GM13976 (cell line): ENCODE measurements around the gene MMP19.
"Not testable (repeated sequence)": the region's sequence is repeated elsewhere in the genome, so short reads cannot be mapped to it uniquely, and the experiment has no call there.

Source experiments
- DNase-seq: peaks from one replicate; pipeline ENCODE4 v3.0.0; 2012; ENCODE audit warnings: low spot score
- CTCF ChIP-seq: IDR thresholded peaks from 2 replicates; pipeline ENCODE4 v1.5.1; 2012; ENCODE audit warnings: borderline replicate concordance, mild to moderate bottlenecking; ENCODE audit not compliant: insufficient read depth; ENCODE audit errors: extremely low read depth, missing control alignments, control extremely low read depth
- in situ Hi-C: fragments of 300-500 bp; cut with MboI; formaldehyde crosslinking; loops from one replicate; pipeline ENCODE4 v1.12.0; 2022; ENCODE audit warnings: low sequenced_read_pairs, mixed read lengths, inconsistent platforms; ENCODE audit not compliant: unreplicated experiment

Gene MMP19

DNA sequence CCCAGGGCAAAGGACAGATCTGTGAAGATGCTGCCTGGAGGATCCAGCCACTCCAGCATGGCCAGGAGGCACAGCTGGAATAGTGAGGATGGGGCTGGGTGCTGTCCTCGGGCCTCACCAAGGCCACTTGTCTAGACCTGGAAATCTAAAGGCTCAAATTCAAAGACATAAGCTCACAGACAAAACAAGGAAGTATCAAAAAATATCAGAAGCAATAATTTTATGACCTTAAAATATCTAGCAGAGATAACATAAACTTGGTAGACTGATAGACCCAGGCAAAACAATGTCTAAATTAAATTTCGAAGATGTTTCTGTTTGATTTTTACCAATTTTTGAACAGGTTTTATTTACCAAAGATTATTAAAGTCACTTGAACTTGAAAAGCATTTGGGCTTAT lies 22.6 kb upstream of the MMP19 start:
- DNase-seq = no peak
- no peak for TF ChIP-seq CTCF
- in situ Hi-C loops = no loop called here

DNA sequence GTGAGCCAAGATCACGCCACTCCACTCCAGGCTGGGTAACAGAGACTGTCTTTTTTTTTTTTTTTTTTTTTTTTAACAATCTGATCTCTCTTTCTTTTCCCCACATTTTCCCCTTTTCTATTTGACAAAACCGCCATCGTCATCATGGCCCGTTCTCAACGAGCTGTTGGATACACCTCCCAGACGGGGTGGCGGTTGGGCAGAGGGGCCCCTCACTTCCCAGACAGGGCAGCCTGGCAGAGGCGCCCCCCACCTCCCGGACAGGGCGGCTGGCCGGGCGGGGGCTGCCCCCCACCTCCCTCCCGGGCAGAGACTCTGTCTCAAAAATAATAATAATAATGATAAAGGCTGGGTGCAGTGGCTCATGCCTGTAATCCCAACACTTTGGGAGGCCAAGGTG lies 20.2 kb upstream of the MMP19 start:
- in situ Hi-C loops, DNase-seq: not testable (repeated sequence)

GRCh38 chr12:55862286-55862685 lies 19.6 kb upstream of the MMP19 start:
- in situ Hi-C loops = no loop called here
- no peak for TF ChIP-seq CTCF
- no peak for DNase-seq

DNA sequence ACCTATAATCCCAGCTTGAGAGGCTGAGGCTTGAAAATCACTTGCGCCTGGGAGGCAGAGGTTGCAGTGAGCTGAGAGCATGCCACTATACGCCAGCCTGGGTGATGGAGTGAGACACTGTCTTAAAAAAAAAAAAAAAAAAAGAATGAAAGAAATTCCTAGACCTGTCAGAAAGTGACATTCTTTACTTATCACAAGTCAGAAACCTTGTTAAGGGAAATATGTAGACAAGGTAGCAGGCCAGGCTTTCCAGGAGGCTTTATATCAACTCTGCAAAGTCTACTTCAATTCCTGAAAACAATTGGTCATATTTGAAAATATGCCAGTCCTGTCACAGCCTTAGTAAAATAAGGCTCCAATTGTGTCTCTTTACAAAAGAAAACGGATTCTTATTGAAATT lies 19.1 kb upstream of the MMP19 start:
- TF ChIP-seq CTCF = no peak
- in situ Hi-C loops = no loop called here
- DNase-seq = no peak

GRCh38 chr12:55861396-55861795 lies 18.7 kb upstream of the MMP19 start:
- DNase-seq = no peak
- in situ Hi-C loops = no loop called here
- TF ChIP-seq CTCF = no peak

GRCh38 chr12:55852740-55853139 lies 10.0 kb upstream of the MMP19 start:
- in situ Hi-C loops = no loop called here
- no peak for TF ChIP-seq CTCF
- DNase-seq = no peak

DNA sequence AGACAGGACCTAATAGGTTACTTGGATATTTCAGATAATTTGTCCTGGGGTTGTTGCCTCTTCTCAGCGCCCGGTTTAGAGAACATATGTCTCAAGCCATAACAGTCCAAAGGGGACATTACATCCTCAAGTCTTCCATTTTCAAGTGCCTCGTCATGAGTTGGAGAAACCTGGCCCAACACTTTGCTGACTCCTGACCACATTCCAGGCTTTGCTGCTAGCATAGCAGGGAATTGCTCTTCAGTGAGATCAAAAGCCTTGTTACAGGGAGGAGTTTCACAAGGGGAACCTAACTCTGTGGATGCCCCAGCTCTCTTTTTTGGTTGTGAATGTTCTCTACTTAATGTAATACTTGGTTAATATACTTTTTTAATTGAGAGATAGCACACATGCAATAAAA lies 8.2 kb upstream of the MMP19 start:
- in situ Hi-C loops = no loop called here
- DNase-seq = no peak
- no peak for TF ChIP-seq CTCF
